SU-DHL-6 (cell line): ENCODE measurements around the gene HORMAD2.

Source experiments
- H2AFZ ChIP-seq: fragments of 200-600 bp; sonication (generic); 2 replicates; pipeline ENCODE4 v1.6.1; 2014; ENCODE audit warnings: low read depth, mild to moderate bottlenecking, moderate library complexity, mixed read lengths, antibody characterized with exemption, low read length; ENCODE audit not compliant: severe bottlenecking
- H3F3A ChIP-seq: fragments of 200-600 bp; shearing (Covaris generic); 2 replicates; pipeline ENCODE4 v1.6.0; 2016; ENCODE audit warnings: antibody characterized with exemption, mild to moderate bottlenecking; ENCODE audit not compliant: insufficient read depth
- H3K27ac ChIP-seq: fragments of 200-600 bp; sonication (generic); 2 replicates; pipeline ENCODE4 v1.5.1; 2016; ENCODE audit warnings: low read depth, mild to moderate bottlenecking, low read length, moderate library complexity, mixed read lengths
- H3K27me3 ChIP-seq: fragments of 200-600 bp; sonication (generic), shearing (Covaris generic); 2 replicates; pipeline ENCODE4 v1.6.0; 2014; ENCODE audit warnings: mild to moderate bottlenecking, low read length
- H3K36me3 ChIP-seq: fragments of 200-600 bp; sonication (generic); 2 replicates; pipeline ENCODE4 v1.6.1; 2014; ENCODE audit warnings: mild to moderate bottlenecking, low read length, mixed read lengths
- H3K4me2 ChIP-seq: fragments of 300-600, 200-600 bp; shearing (Covaris generic), sonication (generic); 2 replicates; pipeline ENCODE4 v1.6.0; 2014; ENCODE audit warnings: low read length, low read depth, mild to moderate bottlenecking; ENCODE audit not compliant: poor library complexity, severe bottlenecking
- H3K4me3 ChIP-seq: fragments of 200-600 bp; sonication (generic); 2 replicates; pipeline ENCODE4 v1.5.1; 2014; ENCODE audit warnings: antibody characterized with exemption, low read length, mild to moderate bottlenecking, mixed read lengths; ENCODE audit not compliant: insufficient read depth, poor library complexity, severe bottlenecking
- H3K79me2 ChIP-seq: fragments of 200-600 bp; sonication (generic); 2 replicates; pipeline ENCODE4 v1.6.1; 2014; ENCODE audit warnings: mild to moderate bottlenecking, low read length, moderate library complexity; ENCODE audit not compliant: insufficient read depth
- H3K9ac ChIP-seq: fragments of 200-600 bp; sonication (generic); 2 replicates; pipeline ENCODE4 v1.7.0; 2014; ENCODE audit warnings: mild to moderate bottlenecking, low read length
- H3K9me2 ChIP-seq: fragments of 200-600 bp; sonication (generic); replicated peaks from 2 replicates; pipeline ENCODE4 v1.6.1; 2014; ENCODE audit warnings: low read length; ENCODE audit not compliant: insufficient read depth
- H3K9me3 ChIP-seq: fragments of 200-600 bp; sonication (generic); 2 replicates; pipeline ENCODE4 v1.6.1; 2014; ENCODE audit warnings: low read length, mixed read lengths; ENCODE audit not compliant: insufficient read depth
- H4K20me1 ChIP-seq: fragments of 200-600 bp; sonication (generic); 2 replicates; pipeline ENCODE4 v1.6.1; 2014; ENCODE audit warnings: low read depth, mild to moderate bottlenecking, antibody characterized with exemption, low read length, moderate library complexity, mixed read lengths
- EZH2phosphoT487 ChIP-seq: fragments of 200-600 bp; sonication (generic), shearing (Covaris generic); conservative IDR thresholded peaks from 2 replicates; pipeline ENCODE4 v1.6.1; 2018; ENCODE audit warnings: mild to moderate bottlenecking, antibody characterized with exemption, low read length, moderate library complexity, mixed read lengths
- TF ChIP-seq, protein P1 (sequence below): fragments of 200-600 bp; sonication (generic); IDR thresholded peaks from one replicate; pipeline ENCODE4 v1.5.1; 2017; ENCODE audit warnings: antibody characterized with exemption, mild to moderate bottlenecking, low read length, moderate library complexity; ENCODE audit not compliant: insufficient read depth, poor library complexity, severe bottlenecking

The HORMAD2 gene

DNA sequence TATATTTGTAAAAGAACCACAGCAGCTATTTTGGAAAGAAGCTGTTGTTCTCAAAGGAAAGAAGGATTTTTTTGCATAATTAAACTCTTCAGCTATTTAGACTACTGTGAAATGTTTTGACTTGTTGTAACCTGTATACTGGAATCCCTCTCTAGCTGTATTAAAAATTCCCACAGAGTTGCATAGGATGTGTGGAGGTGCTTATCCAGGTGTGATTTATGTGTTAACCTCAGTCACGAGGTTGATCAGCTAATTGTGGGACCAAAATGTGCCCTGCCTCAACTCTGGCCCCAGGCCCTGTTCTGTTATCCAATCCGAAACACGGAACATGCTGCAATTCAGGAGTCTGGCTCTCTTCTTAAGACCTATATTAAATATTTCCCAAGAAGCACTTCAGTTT lies 96.2 kb downstream of the HORMAD2 start:
- no peak overlapping the region for H3K27ac ChIP-seq
- H3K36me3 ChIP-seq: no peaks in the 10 kb centered on the region
- H3F3A ChIP-seq: no peaks in the 10 kb centered on the region
- H3K9me3 ChIP-seq: no peaks in the 10 kb centered on the region
- no peaks in the 10 kb centered on the region for H4K20me1 ChIP-seq
- no peak overlapping the region for H3K9ac ChIP-seq
- no peak overlapping the region for H3K4me2 ChIP-seq
- no peak for TF ChIP-seq EZH2phosphoT487
- TF ChIP-seq, protein P1, sequence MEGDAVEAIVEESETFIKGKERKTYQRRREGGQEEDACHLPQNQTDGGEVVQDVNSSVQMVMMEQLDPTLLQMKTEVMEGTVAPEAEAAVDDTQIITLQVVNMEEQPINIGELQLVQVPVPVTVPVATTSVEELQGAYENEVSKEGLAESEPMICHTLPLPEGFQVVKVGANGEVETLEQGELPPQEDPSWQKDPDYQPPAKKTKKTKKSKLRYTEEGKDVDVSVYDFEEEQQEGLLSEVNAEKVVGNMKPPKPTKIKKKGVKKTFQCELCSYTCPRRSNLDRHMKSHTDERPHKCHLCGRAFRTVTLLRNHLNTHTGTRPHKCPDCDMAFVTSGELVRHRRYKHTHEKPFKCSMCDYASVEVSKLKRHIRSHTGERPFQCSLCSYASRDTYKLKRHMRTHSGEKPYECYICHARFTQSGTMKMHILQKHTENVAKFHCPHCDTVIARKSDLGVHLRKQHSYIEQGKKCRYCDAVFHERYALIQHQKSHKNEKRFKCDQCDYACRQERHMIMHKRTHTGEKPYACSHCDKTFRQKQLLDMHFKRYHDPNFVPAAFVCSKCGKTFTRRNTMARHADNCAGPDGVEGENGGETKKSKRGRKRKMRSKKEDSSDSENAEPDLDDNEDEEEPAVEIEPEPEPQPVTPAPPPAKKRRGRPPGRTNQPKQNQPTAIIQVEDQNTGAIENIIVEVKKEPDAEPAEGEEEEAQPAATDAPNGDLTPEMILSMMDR: no peak
- no peaks in the 10 kb centered on the region for H3K79me2 ChIP-seq
- no peaks in the 10 kb centered on the region for H3K9me2 ChIP-seq
- H3K27me3 ChIP-seq: no peaks in the 10 kb centered on the region
- H2AFZ ChIP-seq: no peak overlapping the region
- no peak overlapping the region for H3K4me3 ChIP-seq

DNA sequence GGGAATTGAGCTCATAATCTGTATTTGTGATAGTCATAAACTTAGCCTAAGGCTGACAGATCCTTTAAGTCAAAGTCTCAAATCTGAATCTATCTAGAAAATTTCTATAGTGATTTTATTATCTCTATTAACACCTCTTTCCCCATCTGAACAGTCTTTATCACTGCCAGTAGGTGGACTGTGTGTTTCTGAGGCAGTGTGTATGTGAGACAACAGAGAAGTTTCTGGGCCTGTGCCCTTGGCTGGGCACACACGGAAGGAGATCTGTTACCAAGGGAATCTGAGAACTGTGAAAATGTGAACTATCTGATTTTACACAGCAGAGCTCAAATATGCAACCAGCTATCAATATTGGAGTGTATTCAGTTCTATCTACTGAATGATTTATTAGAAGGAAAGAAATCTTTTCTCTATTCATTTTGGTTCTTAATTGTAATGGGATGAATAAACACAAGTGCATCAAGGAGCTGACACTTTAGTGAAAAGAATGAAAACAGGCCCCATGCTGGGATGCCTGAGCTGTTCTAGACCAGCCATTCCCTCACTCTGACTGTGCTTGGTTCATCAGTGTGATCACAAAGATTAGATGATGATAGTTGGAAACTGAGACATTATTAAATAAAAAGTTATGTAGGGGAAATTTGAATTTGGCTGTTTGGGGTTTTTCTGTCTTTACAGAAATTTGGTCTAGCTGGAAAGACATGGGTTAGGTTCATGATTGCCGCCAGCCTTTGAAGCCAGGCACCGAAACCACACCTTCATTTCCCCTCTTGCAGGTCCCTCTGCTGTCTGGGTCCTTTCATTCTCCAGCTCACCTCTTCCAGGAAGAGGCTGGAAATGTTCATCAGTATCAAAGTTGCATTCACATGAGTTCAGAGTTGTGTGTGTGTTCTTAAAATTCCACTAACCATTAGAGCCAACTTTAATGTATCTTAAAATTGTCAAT lies 98.2 kb downstream of the HORMAD2 start:
- Histone ChIP-seq H3F3A (no peaks in the 10 kb centered on the region), H4K20me1 (no peaks in the 10 kb centered on the region), H3K9me3 (no peaks in the 10 kb centered on the region), H3K27me3 (no peaks in the 10 kb centered on the region), H3K4me3 (no peak overlapping the region), H3K36me3 (no peaks in the 10 kb centered on the region), H2AFZ (no peak overlapping the region), H3K27ac (no peak overlapping the region), H3K79me2 (no peaks in the 10 kb centered on the region), H3K9me2 (no peaks in the 10 kb centered on the region), H3K9ac (no peak overlapping the region), H3K4me2 (no peak overlapping the region)
- TF ChIP-seq EZH2phosphoT487: no peak

DNA sequence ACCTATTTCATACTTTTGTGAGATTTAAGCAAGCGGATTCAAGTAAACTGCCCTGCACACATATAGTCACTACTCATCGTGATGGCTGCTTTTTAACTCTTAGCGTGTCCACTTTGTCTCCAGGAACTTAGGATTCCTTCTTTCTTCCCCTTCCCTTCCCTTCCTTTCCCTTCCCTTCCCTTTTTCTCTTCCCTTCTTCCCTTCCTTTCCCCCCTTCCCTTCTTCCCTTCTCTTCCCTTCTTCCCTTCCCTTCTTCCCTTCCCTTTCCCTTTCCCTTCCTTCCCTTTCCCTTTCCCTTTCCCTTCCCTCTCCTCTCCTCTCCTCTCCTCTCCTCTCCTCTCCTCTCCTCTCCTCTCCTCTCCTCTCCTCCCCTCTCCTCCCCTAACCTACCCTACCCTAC lies 100.4 kb downstream of the HORMAD2 start:
- Histone ChIP-seq H3K79me2 (no peaks in the 10 kb centered on the region), H4K20me1 (no peaks in the 10 kb centered on the region), H3K9me2 (no peaks in the 10 kb centered on the region), H3K27ac (no peak overlapping the region), H3K4me2 (no peak overlapping the region), H3K4me3 (no peak overlapping the region), H3K27me3 (no peaks in the 10 kb centered on the region), H2AFZ (no peak overlapping the region), H3K9me3 (no peaks in the 10 kb centered on the region), H3K36me3 (no peaks in the 10 kb centered on the region), H3F3A (no peaks in the 10 kb centered on the region), H3K9ac (no peak overlapping the region)
- TF ChIP-seq EZH2phosphoT487: no peak
- TF ChIP-seq, protein P1: no peak
